LNCAP (cell line): ENCODE results near the gene CCL11.

Experiments used
- CTCF ChIP-seq: fragments of 450-650 bp; IDR thresholded peaks from 2 replicates; pipeline ENCODE4 v1.5.1; 2017; ENCODE audit warnings: mild to moderate bottlenecking

The CCL11 gene

GRCh38 chr17:34283571-34283970, 2.0 kb upstream of the CCL11 start:
- TF ChIP-seq CTCF = no peak

GRCh38 chr17:34287875-34288274, 2.3 kb downstream of the CCL11 start:
- no peak for TF ChIP-seq CTCF

GRCh38 chr17:34290586-34290985, 5.0 kb downstream of the CCL11 start:
- TF ChIP-seq CTCF = no peak

- TF ChIP-seq CTCF = no peak
These were observed 6.3 kb downstream of the CCL11 start for GRCh38 chr17:34291721-34292348.

- TF ChIP-seq CTCF = no peak
These were observed 13.5 kb downstream of the CCL11 start for GRCh38 chr17:34299027-34299426.

GRCh38 chr17:34299956-34300577, 14.5 kb downstream of the CCL11 start:
- TF ChIP-seq CTCF = no peak

- no peak for TF ChIP-seq CTCF
These were observed 15.3 kb downstream of the CCL11 start for GRCh38 chr17:34300652-34301370.
